Measurements from ENCODE around the gene TSPAN18. TPM values are rescaled to one million over a fixed set of nuclear protein-coding genes. Genes with fewer than 3 reads are reported as not detected.

TSPAN18 gene
- total RNA-seq, 2 experiments from 2014 or later = 0.85 to 0.92 TPM

GRCh38 chr11:44709281-44709562 lies 17.5 kb upstream of the TSPAN18 start:
- H3K4me1 Mint-ChIP-seq (ENCODE audit: low read depth) = peaks cover 4% of the 10 kb centered on the region

GRCh38 chr11:44709966-44710365 lies 16.8 kb upstream of the TSPAN18 start:
- no peak overlapping the region for H3K27ac Mint-ChIP-seq
- H3K36me3 Mint-ChIP-seq (ENCODE audit: low read depth) = no peaks in the 10 kb centered on the region
- ChIA-PET CTCF (interaction anchor here (1.0 to 2.7 kb wide), 3 partner anchors 65 to 201 kb away, joined by 3 to 8 read pairs (median 6); no protein-coding TSS in a partner anchor), POLR2A (no interaction called here)
- TF ChIP-seq CTCF (IDR thresholded peaks at IDR 0.05) = no peak
- H3K4me3 Mint-ChIP-seq = no peak overlapping the region
- peaks cover 1% of the 10 kb centered on the region for H3K27me3 Mint-ChIP-seq
- peaks cover 4% of the 10 kb centered on the region for H3K4me1 Mint-ChIP-seq (ENCODE audit: low read depth)
- intact Hi-C loops (cut with micrococcal nuclease) = no loop called here
- DNase-seq (no peak), ATAC-seq (no peak)
- no peaks in the 10 kb centered on the region for H3K9me3 Mint-ChIP-seq

More at GRCh38 chr11:44709281-44709562, 17.5 kb upstream of the TSPAN18 start:
- H3K27me3 Mint-ChIP-seq = peaks cover 1% of the 10 kb centered on the region
- intact Hi-C loops (cut with micrococcal nuclease) = no loop called here
- H3K27ac Mint-ChIP-seq = no peak overlapping the region
- ChIA-PET POLR2A (no interaction called here), CTCF (no interaction called here)
- ATAC-seq (no peak), DNase-seq (no peak)
- no peaks in the 10 kb centered on the region for H3K9me3 Mint-ChIP-seq
- no peak overlapping the region for H3K4me3 Mint-ChIP-seq
- H3K36me3 Mint-ChIP-seq (ENCODE audit: low read depth) = no peaks in the 10 kb centered on the region
- no peak for TF ChIP-seq CTCF (IDR thresholded peaks at IDR 0.05)

- Mint-ChIP-seq H3K36me3 (ENCODE audit: low read depth) (no peaks in the 10 kb centered on the region), H3K9me3 (no peaks in the 10 kb centered on the region), H3K4me1 (ENCODE audit: low read depth) (peaks cover 4% of the 10 kb centered on the region), H3K27ac (no peak overlapping the region), H3K4me3 (no peak overlapping the region), H3K27me3 (peaks cover 1% of the 10 kb centered on the region)
- POLR2A ChIA-PET = no interaction called here
- no peak for TF ChIP-seq CTCF (IDR thresholded peaks at IDR 0.05)
- CTCF ChIA-PET = interaction anchor here (1.0 to 2.7 kb wide), 3 partner anchors 64 to 200 kb away, joined by 3 to 8 read pairs (median 6); no protein-coding TSS in a partner anchor
- intact Hi-C loops (cut with micrococcal nuclease) = no loop called here
- no peak for DNase-seq
- ATAC-seq = no peak
Measured at GRCh38 chr11:44711113-44711786, 15.5 kb upstream of the TSPAN18 start.

- peaks cover 4% of the 10 kb centered on the region for H3K4me1 Mint-ChIP-seq (ENCODE audit: low read depth)
- H3K36me3 Mint-ChIP-seq (ENCODE audit: low read depth) = no peaks in the 10 kb centered on the region
- ATAC-seq (no peak), DNase-seq (no peak)
- ChIA-PET POLR2A (interaction anchor here (0.6 kb wide), 1 partner anchor 24 kb away, joined by 3 read pairs; no protein-coding TSS in a partner anchor), CTCF (interaction anchor here (1.9 to 2.7 kb wide), 2 partner anchors 63 to 199 kb away, joined by 6 to 8 read pairs; no protein-coding TSS in a partner anchor)
- no peak for TF ChIP-seq CTCF (IDR thresholded peaks at IDR 0.05)
- H3K4me3 Mint-ChIP-seq = no peak overlapping the region
- no peaks in the 10 kb centered on the region for H3K9me3 Mint-ChIP-seq
- H3K27ac Mint-ChIP-seq = no peak overlapping the region
- intact Hi-C loops (cut with micrococcal nuclease) = no loop called here
- H3K27me3 Mint-ChIP-seq = peaks cover 1% of the 10 kb centered on the region
Measured at GRCh38 chr11:44711787-44712608, 14.8 kb upstream of the TSPAN18 start.

- no peak overlapping the region for H3K4me3 Mint-ChIP-seq
- H3K27ac Mint-ChIP-seq = no peak overlapping the region
- ChIA-PET CTCF (no interaction called here), POLR2A (interaction anchor here (0.6 kb wide), 1 partner anchor 25 kb away, joined by 3 read pairs; no protein-coding TSS in a partner anchor)
- no peak for TF ChIP-seq CTCF (IDR thresholded peaks at IDR 0.05)
- H3K4me1 Mint-ChIP-seq (ENCODE audit: low read depth) = peaks cover 4% of the 10 kb centered on the region
- DNase-seq = no peak
- peaks cover 1% of the 10 kb centered on the region for H3K27me3 Mint-ChIP-seq
- ATAC-seq = no peak
- no peaks in the 10 kb centered on the region for H3K36me3 Mint-ChIP-seq (ENCODE audit: low read depth)
- intact Hi-C loops (cut with micrococcal nuclease) = no loop called here
- H3K9me3 Mint-ChIP-seq = no peaks in the 10 kb centered on the region
Measured at GRCh38 chr11:44713022-44713421, 13.7 kb upstream of the TSPAN18 start.

Measured in activated CD8-positive, alpha-beta T cell treated with anti-CD3 and anti-CD28 coated beads for 36 hours (primary cell).